GM19240 (cell line): ENCODE data around the gene C6.

Experiments
- DNase-seq: peaks from one replicate; pipeline ENCODE4 v3.0.0; 2011; ENCODE audit warnings: low spot score; ENCODE audit not compliant: insufficient read length

Gene C6

DNA sequence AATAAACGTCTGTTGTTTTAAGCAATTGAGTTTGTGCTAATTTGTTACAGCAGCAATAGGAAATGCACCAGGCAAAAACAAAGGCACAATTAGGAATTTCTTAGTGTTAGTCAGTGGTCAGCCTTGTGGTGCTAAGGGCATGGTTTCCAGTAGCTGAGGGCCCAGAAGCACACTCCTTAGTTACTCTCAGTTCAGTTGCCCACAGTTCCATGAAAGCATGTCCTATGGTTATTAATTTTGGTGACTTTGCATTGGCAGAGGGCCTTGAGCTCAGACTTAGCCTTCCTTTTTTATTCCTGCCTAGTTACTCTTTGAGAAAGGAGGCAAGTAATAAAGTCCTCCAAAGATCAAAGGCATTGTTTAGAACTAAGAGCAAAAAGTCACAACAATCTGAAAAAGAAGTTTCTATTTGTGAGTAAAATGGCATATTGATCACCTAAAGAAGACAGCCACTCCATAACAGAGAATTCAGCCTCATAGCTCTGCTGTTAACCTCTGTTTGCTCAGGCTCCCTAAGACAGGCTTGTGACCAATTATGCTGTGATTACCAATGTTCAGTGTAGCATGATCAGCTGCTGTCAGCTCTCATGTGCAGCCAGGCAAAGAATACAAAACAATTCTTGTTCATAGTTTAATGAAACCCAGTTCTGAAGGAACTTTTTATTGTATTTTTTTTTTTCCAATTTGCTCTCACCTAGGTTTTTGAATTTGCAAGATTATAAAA, 85.2 kb downstream of the C6 start:
- DNase-seq = no peak

DNA sequence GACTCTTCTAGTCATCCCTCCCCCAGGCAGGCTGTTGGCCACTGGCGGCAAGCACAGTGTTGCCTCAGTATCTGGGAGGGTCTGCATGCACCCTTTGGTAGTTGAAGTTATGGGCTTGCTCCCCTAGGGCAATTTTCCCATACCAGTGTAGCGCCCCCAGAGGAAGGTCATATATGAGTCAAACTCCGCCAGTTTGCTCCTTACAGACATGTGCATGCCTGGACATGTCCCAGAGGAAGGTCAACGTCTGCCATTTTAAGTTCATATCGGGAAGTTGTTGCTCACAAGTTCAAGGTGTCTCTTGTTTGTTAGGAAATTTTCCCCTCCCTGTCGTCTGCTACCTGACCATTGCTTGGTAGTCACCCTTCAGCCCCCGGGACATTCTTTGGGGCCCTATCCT, 90.9 kb downstream of the C6 start:
- DNase-seq = no peak

- no peak for DNase-seq
Observed at GRCh38 chr5:41120600-41120999, 92.7 kb downstream of the C6 start.

- no peak for DNase-seq
Observed at GRCh38 chr5:41118177-41118576, 95.2 kb downstream of the C6 start.

DNA sequence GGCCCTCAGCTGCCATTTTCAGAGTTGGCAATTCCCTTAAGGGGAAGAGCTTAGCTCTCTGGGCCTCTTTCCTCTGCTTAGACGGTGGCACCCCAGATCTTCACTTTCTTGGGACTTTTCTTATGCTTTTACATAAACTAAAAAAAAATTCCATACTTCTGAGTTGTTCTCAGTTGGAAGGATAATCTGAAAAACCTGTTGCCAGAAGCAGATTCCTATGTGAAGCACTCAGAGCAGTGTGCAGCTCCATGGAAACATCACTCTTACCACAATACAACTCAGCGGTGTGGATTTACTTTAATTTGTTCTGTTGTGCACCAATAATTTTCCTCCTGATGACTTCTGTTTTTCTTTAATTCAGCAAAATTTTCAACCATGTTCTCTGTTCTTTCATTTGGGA, 98.1 kb downstream of the C6 start:
- DNase-seq = no peak

- DNase-seq = no peak
Observed at GRCh38 chr5:41112486-41113455, 100.6 kb downstream of the C6 start.

DNA sequence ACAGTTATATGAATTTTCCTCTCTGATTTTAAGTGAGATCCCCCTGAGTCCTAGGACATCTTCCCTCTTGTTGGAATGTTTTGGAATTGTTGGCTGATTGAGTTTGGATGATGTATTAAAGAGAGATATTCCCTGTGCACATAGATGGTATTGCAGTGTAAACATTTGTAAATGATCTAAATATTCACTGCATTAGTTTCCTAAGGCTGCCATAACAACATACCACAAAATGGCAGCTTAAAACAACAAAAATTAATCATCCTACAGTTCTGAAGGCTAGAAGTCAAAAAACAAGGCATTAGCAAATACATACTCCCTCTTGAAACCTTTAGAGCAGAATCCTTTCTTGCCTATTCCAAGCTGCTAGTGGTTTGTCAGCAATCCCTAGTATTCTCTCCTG, 104.1 kb downstream of the C6 start:
- DNase-seq = no peak

DNA sequence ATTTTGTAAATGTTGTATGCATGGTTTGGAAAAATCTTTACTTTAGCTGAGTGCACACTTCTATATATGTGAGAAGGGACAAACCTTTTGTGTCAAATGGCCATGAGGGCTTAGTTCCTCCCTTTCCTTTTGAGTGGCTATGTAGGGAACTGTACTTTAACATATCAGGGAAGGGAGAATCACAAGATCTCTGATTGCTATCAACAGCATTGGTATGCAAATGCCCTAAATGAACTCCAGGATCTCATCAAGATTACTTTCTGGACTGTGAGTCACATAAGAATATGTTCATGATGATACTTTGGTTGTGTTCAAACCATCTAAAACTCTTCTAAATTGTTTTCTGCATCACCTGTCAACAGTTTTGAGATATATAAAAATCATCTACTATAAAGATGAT, 111.0 kb downstream of the C6 start:
- DNase-seq = no peak

GRCh38 chr5:41097642-41098041, 115.7 kb downstream of the C6 start:
- DNase-seq = no peak

DNA sequence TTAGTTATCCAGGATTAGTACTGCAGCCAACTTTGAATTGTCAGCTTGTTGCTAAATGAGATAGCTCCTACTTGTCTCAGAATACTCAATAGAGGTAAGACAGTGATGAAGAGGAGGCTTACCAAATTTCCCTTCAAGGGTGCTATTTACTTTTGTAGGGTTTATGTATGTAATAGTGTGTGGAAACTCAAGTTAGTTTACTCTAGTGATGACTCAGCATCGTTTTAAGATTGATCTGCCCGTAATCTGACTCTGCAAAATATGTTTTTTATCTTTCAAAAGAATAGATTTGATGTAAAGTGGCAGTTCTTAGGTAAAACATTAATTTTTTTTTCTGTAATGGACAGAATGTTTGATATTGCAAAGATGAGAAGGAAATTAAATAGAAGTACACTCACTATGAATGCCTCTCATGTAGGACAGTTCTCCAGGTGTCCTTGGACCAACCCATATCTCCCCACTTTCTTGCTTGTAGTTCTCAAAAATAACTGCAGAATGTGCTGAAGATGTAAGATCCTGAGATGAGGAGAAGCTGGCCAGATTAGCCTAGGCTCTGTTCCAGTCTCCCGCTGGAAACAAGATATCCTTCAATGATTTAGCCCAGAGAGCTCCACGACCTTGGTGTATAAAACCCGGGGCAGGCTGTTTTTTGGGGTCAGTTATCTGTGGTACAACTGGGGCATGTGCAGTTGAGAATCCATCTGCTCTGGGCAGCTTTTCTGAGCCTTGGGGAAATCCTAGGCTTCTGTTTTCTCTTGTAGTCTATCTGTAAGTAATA, 117.8 kb downstream of the C6 start:
- no peak for DNase-seq

- DNase-seq = no peak
Observed at GRCh38 chr5:41094871-41095270, 118.5 kb downstream of the C6 start.

DNA sequence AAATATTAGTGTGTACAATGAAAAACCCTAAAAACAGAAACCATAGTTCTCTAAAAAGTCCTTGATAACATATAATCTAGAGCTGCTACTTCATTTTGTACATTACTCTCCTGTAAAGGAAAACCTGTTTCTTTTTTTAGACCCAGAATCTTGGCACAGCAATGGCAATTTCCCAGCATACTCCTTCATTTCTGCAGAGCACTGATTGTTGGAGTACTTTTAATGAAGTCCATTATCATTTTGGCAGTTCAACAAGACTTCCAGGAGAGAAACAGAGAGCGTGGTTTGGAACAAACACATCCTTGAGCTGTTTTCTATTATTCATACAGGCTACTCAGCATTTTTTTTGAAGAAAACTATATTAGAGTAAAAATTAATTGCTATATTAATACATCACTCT, 119.5 kb downstream of the C6 start:
- no peak for DNase-seq
